Osteocyte (in vitro differentiated cells): Measurements from ENCODE around the gene LARGE1. TPM values are rescaled to one million over a fixed set of nuclear protein-coding genes. Genes with fewer than 3 reads are reported as not detected.

Experiments used
- DNase-seq: peaks from one replicate; pipeline ENCODE4 v3.0.0; 2021; ENCODE audit warnings: mixed read lengths; ENCODE audit not compliant: unreplicated experiment; ENCODE audit errors: extremely low spot score
- H3K27ac Mint-ChIP-seq: one replicate; pipeline ENCODE4 v1.8.0; 2021; ENCODE audit warnings: mild to moderate bottlenecking, mixed read lengths; ENCODE audit not compliant: unreplicated experiment
- H3K27me3 Mint-ChIP-seq: one replicate; pipeline ENCODE4 v1.8.0; 2021; ENCODE audit warnings: mixed read lengths; ENCODE audit not compliant: unreplicated experiment
- H3K36me3 Mint-ChIP-seq: one replicate; pipeline ENCODE4 v1.8.0; 2021; ENCODE audit warnings: mixed read lengths; ENCODE audit not compliant: unreplicated experiment
- H3K4me1 Mint-ChIP-seq: one replicate; pipeline ENCODE4 v1.8.0; 2021; ENCODE audit warnings: mixed read lengths; ENCODE audit not compliant: unreplicated experiment
- H3K4me3 Mint-ChIP-seq: one replicate; pipeline ENCODE4 v1.8.0; 2021; ENCODE audit warnings: mild to moderate bottlenecking, moderate library complexity, mixed read lengths; ENCODE audit not compliant: unreplicated experiment
- H3K9me3 Mint-ChIP-seq: one replicate; pipeline ENCODE4 v1.8.0; 2021; ENCODE audit warnings: mixed read lengths; ENCODE audit not compliant: unreplicated experiment
- CTCF ChIP-seq: fragments of 200-600 bp; sonication (generic); IDR thresholded peaks from 2 replicates; pipeline ENCODE4 v1.5.0; 2021; ENCODE audit warnings: antibody characterized with exemption, mild to moderate bottlenecking, moderate library complexity
- total RNA-seq: library from RNA; stranded (reverse); gene quantifications from 2 replicates; pipeline ENCODE4 v1.2.1, GENCODE V29; 2021

Gene LARGE1
- total RNA-seq, 1 donor from 2014 or later, result 17.6 TPM

DNA sequence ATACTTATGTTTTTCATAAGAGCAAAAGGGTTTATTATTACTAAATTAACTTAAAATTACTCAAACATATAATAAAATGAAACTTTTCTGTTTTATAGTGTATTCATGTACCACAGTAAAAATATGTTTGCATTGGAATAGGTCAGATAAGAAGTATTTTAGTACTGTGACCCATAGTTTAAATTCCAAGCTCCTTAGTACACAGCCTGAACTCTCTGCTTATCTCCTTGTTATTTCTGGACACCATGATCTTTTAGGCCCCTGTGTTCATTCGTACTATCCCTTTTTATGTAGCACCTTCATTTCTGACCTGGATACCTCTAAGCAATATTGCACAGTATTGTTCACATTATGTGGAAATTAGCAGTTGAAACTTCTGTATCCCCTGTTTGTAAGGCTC lies 565.3 kb downstream of the LARGE1 start:
- Mint-ChIP-seq H3K9me3 (no peaks in the 10 kb centered on the region), H3K4me1 (peaks cover 22% of the 10 kb centered on the region), H3K4me3 (no peak overlapping the region), H3K27me3 (no peaks in the 10 kb centered on the region), H3K36me3 (no peaks in the 10 kb centered on the region), H3K27ac (no peak overlapping the region)
- no peak for DNase-seq
- no peak for TF ChIP-seq CTCF

GRCh38 chr22:33353502-33353901 lies 566.8 kb downstream of the LARGE1 start:
- Mint-ChIP-seq H3K36me3 (no peaks in the 10 kb centered on the region), H3K4me1 (peaks cover 22% of the 10 kb centered on the region), H3K9me3 (peaks cover 3% of the 10 kb centered on the region), H3K27ac (no peak overlapping the region), H3K4me3 (no peak overlapping the region), H3K27me3 (no peaks in the 10 kb centered on the region)
- no peak for TF ChIP-seq CTCF
- DNase-seq, result peak; percentile 13

DNA sequence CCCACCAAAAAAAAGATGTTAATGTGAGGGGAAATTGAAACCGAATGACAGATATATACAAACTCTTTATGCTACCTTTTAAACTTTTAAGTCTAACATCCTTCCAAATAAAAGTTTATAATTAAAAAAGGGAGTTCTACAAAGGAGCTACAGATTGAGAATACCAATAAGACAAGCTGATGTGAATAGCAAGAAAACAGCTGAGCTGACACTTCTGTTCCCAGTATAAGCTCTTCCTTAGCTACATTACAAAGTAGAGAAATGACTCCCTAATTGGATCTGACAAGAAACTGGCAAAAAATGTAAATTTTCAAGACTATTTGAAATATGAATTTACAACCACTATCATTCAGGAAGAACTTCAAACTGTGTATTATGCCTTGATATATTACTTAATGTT lies 567.5 kb downstream of the LARGE1 start:
- H3K36me3 Mint-ChIP-seq, result no peaks in the 10 kb centered on the region
- no peak overlapping the region for H3K27ac Mint-ChIP-seq
- peaks cover 22% of the 10 kb centered on the region for H3K4me1 Mint-ChIP-seq
- H3K9me3 Mint-ChIP-seq, result peaks cover 3% of the 10 kb centered on the region
- no peak overlapping the region for H3K4me3 Mint-ChIP-seq
- no peak for DNase-seq
- no peaks in the 10 kb centered on the region for H3K27me3 Mint-ChIP-seq
- no peak for TF ChIP-seq CTCF

DNA sequence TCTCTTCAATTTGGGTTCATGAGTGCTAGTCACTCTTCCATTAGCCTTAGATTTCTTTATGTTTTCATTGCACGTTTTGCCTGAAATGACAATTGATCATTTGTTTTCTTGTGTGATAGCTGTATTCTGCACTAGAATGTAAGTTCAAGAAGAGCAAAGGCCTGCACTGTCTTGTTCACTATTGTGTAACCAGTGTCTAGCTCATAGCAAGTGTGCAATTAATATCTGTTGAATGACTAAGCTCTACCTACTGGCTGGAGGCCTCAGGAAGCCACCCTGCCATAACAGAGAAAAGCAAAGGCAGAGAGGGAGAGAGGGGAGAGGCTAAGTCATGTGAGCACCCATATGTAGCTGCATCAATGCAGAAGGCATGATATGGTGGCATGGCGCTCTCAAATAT lies 569.3 kb downstream of the LARGE1 start:
- Mint-ChIP-seq H3K36me3 (no peaks in the 10 kb centered on the region), H3K4me3 (no peak overlapping the region), H3K27ac (no peak overlapping the region), H3K9me3 (peaks cover 3% of the 10 kb centered on the region), H3K4me1 (peaks cover 22% of the 10 kb centered on the region), H3K27me3 (no peaks in the 10 kb centered on the region)
- no peak for TF ChIP-seq CTCF
- DNase-seq, result peak; percentile 32

DNA sequence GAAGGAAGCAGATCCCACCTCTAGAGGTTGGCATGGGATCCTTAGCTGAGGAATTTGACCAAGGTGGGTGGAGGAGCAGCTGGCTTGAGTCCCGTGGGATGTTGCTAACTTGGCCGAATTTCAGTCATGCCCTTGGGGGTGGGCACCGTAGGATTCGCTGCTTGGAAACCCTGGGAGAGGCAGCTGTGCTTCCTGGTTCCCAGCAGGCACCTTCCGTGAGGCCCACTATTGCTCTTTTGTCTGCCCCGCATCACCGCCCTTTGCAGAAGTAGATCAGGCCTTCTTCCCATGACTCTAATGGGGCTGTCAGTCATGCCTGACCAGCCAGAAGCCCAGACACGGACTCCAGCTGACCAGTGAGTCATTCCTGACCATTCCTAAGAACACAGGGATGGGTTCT lies 569.8 kb downstream of the LARGE1 start:
- no peak for TF ChIP-seq CTCF
- Mint-ChIP-seq H3K27me3 (no peaks in the 10 kb centered on the region), H3K4me1 (peaks cover 22% of the 10 kb centered on the region), H3K27ac (no peak overlapping the region), H3K4me3 (no peak overlapping the region), H3K9me3 (peaks cover 3% of the 10 kb centered on the region), H3K36me3 (no peaks in the 10 kb centered on the region)
- peak; percentile 70 for DNase-seq
